HG02623 (cell line): ENCODE measurements around the gene UQCR10.

ENCODE experiments used
- ATAC-seq: cut with Tn5 transposase; IDR thresholded peaks from one replicate; pipeline ENCODE4 v1.9.1; 2021; ENCODE audit warnings: moderate library complexity; ENCODE audit not compliant: unreplicated experiment

Gene UQCR10

DNA sequence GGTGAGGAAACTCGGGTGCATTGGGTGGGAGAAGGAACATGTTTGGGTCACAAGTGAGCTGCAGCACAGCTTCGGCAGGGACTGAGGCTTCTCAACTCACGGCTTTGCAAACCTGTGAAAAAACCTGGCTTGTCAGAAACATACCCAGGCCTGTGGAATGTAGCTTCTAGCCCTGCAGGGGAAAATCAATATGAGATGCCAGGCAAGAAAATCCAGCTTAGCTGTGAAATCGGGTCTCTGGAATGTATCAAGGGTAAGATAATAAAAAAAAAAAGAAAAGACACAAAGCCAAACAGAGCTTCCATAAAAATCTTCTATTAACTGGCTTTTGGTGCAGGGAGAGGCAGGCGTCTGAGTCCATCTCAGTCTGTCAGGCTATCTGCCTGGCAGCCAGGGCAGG, 28.5 kb downstream of the UQCR10 start:
- ATAC-seq: no peak

DNA sequence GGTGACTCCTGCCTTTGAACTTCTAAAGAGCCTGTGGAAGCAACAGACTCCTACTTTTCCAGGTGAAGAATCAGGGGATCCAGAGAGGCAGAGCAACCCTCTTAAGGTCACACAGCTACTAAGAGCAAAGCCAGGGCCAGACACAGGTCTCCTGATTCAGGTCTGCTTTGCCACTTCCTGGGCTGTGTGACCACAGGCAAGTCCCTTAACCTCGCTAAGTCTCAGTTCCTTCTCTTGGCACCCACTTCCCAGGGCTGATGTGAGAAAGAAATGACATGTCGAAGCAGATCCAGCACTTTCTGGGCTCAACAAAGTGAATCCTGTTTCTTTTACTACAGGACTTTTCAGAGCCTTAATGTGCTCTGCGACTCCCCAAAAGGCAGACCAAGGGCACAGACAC, 30.2 kb downstream of the UQCR10 start:
- no peak for ATAC-seq

DNA sequence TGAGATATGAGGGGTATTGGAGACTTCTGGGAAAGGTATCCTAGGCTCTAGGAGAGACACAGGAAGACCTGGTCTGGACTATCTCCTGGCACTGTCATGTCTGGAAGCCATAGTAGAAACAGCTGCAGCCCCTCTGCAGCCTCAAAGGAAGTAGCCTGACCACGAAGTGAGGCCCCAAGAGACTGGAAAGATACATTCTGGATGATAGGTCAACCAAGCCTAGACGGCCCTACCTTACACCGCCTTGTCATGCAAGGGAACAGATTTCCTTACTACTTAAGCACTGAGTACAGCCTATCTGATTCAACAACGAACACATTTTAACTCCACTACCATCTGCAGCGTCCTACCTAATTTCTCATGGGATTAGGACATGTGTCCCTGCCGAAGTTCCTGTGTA, 31.1 kb downstream of the UQCR10 start:
- no peak for ATAC-seq

DNA sequence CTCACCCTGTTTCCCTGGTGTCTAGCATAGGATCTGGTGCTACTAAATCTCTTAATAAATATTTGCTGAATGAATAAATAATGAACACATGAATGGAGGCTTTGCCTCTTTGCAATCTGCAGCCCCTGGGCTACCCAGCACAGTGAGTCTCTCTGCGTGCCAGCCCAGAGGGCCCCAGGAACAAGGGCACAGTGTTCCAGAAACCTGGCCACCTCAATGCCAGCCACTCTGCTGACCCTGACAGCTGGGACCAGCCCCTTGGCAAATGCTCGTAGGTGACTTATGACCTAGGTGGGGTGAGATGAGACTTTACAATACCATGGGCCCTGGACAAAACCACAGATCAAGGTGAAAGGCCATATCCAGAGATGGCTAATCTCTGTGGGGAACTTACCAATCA, 31.6 kb downstream of the UQCR10 start:
- no peak for ATAC-seq

DNA sequence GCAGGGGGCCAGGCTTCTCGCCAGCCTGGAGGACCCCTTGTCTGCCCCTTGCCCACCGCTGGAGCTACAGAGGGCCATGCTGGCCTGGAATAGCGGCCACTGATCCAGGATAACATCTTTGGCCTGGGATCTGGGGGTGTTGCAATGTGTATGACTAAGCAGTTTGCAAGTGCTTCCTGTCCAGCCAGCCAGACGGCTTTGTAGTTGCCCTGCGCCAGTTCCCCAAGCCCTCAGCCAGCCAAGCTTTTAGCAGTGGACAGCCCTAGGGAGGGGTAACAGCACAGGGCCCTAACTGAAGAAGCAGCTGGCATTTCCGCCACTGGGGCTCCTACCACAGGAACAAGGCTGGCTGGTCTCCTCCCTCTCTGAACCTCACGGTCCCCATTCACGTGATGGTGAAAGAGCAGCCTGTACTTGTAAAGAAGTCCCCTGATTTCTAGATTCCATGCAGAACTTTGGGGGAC, 32.1 kb downstream of the UQCR10 start:
- ATAC-seq: no peak

DNA sequence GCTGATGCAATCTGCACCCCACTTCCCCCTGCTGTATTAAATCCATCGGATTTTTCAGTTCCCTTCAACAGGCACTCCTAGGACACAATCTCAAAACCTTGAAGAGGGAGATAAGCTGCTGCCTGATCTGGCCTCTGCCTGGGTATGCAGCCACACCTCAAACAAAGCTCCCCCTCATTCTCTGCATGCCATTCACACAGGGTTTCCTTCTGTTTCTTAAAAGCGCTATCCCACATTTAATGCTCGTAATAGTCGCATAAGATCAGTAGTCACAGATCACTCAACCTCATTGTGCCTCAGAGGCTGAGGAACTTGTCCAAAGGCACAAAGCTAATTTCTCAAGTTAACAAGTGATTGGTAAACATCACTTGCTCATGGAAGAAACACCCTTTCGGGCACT, 34.0 kb downstream of the UQCR10 start:
- ATAC-seq: no peak

DNA sequence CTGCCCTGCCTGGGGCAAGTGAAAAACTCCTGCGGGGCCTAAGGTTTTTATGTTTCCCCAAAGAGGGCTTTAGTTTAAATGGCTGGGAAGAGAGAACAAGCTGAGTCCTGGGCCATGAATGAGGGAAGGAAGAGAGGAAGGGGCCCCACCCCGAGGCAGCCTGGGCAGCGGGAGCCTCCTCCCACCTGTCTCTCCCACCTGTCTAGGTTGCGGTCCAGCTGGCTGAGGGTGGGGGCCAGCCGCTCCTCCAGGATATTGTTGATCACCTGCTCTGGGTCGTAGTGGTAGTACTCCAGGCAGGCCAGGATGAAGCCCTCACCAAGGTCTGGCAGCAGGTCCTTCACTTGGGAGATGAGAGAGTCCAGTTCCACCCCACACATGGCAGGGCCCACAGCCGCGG, 34.6 kb downstream of the UQCR10 start:
- ATAC-seq: no peak

DNA sequence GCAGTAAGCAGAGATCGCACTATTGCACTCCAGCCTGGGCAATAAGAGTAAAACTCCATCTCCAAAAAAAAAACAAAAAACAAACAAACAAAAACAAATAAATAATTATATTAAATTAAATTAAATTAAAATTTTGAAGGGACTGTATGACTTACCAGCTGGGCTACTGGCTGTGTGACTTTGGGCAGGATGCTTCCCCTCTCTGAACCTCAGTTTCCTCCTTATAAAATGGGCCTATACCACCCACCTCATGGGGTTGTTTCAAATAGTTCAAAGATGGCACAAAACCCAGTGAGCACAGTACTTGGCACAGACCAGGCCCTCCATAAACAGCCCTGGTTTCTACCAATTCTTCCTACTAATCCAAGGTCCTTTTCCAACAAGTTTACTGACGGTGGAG, 36.0 kb downstream of the UQCR10 start:
- no peak for ATAC-seq

DNA sequence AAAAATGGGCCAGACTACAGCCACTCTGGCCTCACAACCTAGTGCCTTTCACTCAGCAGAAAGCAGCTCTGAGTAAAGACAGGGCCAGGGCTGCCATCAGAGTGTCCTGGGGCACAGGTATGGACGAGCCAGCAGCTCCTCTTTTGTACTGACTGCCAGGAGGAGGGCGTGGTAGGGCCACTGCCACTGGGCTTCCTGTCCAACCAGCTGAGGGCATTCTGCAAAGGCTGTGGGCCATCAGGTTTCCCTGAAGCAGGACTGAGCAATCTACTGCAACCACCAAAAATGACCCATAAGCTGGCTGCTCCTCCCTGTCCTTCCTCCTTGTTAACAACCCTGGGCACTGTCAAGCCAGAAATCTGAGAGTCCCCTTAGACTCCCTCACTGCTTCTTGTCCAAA, 37.8 kb downstream of the UQCR10 start:
- ATAC-seq: no peak

DNA sequence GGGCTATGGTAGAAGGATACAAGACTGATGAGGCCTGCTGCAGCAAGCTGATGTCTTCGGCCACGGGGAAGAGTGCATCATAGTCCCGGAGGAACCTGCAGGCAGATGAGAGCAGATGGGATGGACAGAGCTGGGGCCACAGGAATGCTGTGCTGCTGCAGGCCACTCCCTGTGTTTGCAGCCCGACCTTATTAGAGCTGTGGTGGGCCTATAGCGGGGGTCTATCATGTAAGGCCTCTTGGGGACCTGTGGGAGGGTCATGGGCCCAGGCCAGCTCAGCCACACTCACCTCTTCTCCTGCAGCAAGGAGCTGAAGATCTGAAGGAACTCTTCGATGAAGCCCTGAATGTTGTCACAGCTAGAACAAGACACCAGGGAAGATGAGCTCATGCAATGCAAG, 39.0 kb downstream of the UQCR10 start:
- ATAC-seq: no peak

DNA sequence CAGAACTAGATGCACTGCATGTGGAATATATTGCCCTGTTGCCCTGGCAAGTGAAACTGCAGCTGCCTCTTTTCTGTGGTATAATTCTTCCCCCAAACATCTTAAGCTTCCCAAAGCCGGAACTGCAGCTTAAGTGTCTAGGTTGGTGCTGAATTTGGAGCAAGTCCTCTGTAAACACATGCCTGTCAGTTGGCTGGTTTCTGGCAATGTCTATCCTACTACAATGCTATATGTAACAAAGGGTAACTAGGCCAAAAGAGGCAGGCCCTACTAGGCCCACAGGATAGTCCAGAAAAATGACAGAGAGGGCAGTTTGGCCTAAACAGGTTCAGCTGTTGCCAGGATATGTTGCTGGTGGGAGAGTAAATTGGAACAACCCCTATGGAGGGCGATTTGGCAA, 43.0 kb downstream of the UQCR10 start:
- no peak for ATAC-seq

DNA sequence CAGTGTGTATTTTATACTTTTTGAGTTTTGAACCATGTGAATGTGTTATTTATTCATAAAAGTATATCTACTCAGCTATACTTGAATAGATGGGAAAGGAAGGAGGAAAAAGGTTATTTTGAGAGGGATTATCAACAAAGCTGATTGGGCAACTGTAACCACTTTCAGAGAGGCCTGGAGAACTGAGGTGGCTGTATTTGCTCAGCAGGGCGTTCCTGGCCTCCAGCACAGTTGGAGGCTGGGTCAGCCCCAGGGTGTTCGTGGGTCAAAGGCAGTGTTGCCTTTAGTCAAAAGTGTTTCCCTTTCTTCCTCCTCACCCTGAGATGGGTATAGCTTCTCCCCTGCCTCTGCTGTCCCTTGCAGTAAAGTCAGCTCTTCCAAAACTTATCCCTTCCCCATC, 44.2 kb downstream of the UQCR10 start:
- ATAC-seq: no peak

DNA sequence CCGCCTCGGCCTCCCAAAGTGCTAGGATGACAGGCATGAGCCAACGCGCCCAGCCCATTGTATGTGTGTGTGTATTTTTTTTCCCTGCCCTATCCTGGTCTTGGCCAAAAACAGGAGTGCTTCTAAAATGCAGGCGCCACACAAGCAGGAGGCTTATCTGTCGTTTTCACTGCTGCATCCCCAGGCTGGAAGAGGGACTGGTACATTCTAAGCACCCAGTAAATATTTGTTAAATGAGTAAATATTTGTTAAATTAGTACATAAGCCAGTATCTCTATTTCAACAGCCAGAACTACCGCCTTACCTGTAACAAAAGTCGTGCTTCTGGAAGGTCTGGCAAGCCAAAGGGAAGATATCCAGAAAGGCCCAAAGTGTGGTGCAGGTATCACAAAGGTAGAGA, 46.0 kb downstream of the UQCR10 start:
- ATAC-seq: no peak

DNA sequence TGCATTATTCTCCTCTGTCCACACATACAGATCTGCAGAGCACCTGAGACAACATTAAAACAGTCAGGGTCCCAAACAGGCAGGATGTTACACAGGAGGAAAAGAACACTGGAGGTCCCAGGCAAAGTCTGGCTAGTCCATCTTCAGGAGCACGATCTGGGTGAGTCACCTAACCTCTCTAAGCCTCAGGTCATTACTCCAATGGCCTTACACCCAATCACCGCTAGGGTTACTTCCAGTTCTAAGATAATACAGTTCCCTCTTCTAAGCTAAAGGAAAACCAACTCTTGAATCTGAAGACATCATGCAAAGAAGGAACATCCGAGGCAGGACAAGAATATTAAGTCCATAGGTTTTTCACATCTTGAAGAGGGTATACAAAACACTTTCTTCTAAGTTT, 46.4 kb downstream of the UQCR10 start:
- ATAC-seq: no peak

DNA sequence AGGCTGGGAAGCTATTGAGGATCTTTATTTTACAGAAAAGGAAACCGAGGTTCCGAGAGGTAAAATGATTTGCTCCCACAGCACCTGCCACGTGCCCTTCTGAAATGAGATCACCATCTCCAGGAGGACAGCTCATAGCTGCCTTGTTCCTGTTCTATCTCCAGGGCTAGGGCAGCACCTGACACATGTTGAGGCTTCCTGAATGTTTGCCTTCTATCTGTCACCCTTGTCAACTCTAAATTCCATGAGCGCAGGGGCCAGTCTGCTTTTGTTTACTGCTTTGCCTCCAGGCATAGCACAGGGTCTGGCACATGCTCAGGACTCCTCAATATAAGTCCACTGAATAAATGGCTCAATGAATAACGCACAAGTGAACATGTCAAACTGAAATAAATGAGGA, 46.8 kb downstream of the UQCR10 start:
- ATAC-seq: no peak

DNA sequence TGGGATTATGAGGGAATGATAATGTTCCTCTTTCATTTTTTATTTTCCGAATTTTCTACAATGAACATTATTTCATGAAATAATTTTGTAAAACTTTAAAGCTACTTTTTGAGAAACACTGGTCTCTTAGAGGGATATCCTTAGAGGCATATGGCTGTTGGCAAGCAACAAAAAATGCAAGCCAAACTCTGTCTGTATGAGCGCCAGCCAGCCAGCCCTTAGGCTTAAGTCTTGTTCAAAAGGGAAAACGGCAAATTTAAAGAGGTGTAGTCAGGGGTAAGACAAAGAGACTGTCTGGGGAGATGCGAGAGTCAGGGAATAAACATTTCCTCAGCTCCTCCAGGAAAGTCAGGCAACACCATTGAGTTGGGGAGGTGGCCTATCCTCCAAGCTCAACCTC, 48.4 kb downstream of the UQCR10 start:
- ATAC-seq: no peak

DNA sequence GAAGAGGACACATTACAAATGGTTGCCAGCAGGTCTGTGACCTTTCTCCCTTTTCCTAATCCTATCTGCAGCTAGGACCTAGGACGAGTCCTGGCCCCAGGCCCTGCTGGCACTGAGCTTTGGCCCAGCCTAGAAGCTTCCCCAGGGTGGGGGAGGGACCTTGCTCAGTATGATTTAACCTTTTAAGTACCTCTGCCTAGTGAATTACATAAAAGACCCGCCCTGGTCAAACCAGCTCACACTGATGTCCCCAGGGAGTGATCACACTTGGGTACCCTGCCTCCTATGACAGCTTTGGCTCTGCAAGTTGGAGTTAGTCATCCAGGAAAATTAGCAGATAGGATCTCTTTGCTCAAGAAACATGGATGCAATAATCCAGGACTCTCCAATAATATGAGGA, 49.0 kb downstream of the UQCR10 start:
- no peak for ATAC-seq

DNA sequence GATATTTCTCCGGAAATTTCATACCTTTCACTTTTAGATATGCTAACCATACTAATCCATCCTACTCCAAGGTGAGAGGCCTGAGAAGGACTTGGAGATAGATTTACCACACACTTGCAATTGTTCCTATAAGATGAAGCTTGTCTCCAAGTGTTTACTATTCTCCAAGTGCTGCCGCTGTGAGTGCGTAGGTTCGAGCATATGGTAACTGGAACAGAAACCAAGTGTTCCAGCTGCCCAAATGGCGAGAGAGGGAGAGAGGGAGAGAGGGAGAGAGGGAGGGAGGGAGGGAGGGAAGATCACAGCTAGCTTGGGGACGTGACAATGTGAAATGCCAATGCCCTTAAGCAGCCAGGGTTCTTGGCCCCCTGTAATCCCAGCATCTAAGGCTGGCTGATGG, 49.4 kb downstream of the UQCR10 start:
- ATAC-seq: no peak

DNA sequence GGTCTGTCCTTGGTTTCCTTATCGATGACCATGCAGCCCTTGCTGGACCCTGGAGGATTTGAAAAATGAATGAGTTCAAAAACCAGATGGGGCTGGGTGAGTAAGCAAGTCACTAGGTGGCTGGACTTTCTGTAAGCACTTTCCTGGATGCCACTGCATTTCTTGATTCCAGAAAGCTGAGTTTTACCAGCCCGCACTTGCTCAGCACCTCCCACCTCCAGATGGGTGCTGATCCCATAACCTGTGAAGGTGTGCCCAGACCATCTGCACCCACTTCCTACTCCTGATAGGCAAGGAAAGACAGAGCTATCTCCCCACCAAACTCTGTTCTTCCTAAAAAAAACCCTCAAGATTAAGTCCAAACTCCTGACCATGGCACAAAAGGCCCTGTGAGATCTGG, 49.8 kb downstream of the UQCR10 start:
- no peak for ATAC-seq

DNA sequence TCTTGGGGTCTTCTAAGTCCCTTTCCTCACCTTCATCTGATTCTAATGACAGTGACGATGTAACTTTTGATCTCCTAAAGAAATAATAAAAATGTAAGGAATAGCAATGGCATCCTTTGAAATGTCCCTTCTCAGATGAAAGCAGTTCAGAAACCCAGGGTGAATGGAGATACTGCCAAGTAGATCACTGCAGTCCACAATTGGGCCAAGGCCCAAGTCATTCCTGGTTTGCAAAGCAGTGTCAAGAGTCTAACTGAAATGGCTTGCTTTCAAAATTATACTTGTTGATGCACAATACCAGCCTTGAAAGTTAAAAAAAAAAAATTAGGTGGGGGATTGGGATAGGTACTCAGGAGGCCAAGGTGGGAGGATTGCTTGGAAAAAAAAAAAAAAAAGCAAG, 50.6 kb downstream of the UQCR10 start:
- ATAC-seq: no peak

DNA sequence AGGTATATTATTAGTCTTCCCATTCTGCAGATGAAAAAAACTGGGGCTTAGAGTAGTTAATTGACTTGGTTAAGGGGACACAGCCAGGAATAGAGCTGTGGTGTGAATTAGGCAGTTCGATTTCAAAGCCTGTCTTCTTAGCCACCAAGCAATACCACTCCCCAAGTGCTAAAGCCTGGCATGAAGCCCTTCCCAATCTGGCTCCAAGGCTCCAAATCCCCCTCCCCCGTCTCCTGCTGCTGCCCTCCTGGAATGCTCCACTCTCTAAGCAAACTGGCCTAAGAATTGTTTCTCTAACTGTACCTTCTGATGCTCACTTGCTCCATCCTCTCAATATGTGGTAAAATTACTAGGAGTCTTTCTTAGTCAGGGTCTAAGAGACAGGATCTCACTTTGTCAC, 52.3 kb downstream of the UQCR10 start:
- ATAC-seq: no peak
